Bronchial epithelial cell (primary cell): ENCODE data around the gene INHBB. TPM values are rescaled to one million over a fixed set of nuclear protein-coding genes. Genes with fewer than 3 reads are reported as not detected.

Source experiments
- DNase-seq: peaks from one replicate; pipeline ENCODE4 v3.0.0-alpha.2; 2010; ENCODE audit warnings: low read depth
- FAIRE-seq: peaks from 2 replicates; lab custom pipeline; 2011; peaks lifted over from hg19 to GRCh38; lab: Jason Lieb, UNC
- H3K27me3 ChIP-seq: 2 replicates; pipeline ENCODE4 v1.5.1; 2011; ENCODE audit warnings: low read length; ENCODE audit not compliant: control insufficient read depth, insufficient read depth
- H3K36me3 ChIP-seq: 2 replicates; pipeline ENCODE4 v1.5.1; 2011; ENCODE audit warnings: low read length; ENCODE audit not compliant: control insufficient read depth, insufficient read depth
- H3K4me3 ChIP-seq: 2 replicates; pipeline ENCODE4 v1.5.1; 2011; ENCODE audit warnings: mild to moderate bottlenecking, low read depth, low read length, control low read depth
- total RNA-seq: library from RNA; depleted of rRNA; stranded (reverse); fragments of >200 nt; gene quantifications from 2 replicates; pipeline ENCODE4 v1.2.1, GENCODE V29; 2014
- TF ChIP-seq, protein P1 (sequence below): IDR thresholded peaks from 2 replicates; pipeline ENCODE4 v1.5.1; 2011; ENCODE audit warnings: mild to moderate bottlenecking, moderate library complexity, low read length, control low read depth, inconsistent platforms; ENCODE audit not compliant: insufficient read depth, severe bottlenecking

INHBB gene
- total RNA-seq, 1 donor from 2014 or later = 0.53 TPM

DNA sequence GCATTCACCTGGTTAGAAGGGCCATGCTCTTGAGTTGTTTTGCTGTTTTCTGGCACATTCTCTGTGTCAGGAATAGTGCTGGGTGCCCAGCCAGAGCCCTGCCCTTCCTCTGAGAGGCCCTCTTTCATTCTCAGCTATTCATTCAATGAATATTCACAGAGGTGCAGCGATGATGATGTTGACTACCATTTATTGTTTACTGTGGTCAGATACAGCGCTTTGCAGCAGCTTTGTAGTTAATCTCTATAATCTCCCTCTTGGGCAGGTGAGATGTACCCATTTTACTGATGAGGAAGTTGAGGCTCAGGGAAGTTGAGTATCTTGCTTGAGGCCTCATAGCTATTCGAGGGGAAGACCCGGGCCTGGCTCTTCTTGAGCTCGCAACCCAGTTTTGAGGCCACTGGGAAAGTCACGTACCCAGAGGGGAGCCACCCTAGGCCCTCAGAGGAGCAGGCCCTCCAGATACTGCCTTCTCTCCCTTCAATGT lies 9.9 kb downstream of the INHBB start:
- FAIRE-seq (no peak), DNase-seq (no peak)
- Histone ChIP-seq H3K4me3 (no peak overlapping the region), H3K27me3 (peaks cover 3% of the 10 kb centered on the region), H3K36me3 (no peaks in the 10 kb centered on the region)
- TF ChIP-seq, protein P1, sequence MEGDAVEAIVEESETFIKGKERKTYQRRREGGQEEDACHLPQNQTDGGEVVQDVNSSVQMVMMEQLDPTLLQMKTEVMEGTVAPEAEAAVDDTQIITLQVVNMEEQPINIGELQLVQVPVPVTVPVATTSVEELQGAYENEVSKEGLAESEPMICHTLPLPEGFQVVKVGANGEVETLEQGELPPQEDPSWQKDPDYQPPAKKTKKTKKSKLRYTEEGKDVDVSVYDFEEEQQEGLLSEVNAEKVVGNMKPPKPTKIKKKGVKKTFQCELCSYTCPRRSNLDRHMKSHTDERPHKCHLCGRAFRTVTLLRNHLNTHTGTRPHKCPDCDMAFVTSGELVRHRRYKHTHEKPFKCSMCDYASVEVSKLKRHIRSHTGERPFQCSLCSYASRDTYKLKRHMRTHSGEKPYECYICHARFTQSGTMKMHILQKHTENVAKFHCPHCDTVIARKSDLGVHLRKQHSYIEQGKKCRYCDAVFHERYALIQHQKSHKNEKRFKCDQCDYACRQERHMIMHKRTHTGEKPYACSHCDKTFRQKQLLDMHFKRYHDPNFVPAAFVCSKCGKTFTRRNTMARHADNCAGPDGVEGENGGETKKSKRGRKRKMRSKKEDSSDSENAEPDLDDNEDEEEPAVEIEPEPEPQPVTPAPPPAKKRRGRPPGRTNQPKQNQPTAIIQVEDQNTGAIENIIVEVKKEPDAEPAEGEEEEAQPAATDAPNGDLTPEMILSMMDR = no peak

DNA sequence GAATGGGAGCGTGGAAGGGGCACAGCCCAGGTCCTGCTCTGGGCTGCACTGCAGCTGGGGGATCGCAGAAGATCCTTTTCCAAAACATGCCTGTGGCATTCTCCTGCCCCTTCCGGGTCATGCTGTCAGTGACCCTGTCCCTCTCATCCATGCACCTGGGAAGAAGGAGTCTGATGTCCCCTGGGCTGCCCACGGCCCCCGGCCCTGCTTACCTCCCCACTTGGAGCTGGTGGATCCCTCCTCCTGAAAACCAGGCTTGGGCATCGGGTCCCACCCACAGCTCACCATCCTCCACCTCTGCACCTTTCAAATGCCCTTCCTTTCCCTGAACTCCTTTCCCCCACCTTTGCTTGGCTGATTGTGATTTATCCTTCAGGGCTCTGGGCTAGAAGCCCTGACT lies 11.8 kb downstream of the INHBB start:
- Histone ChIP-seq H3K4me3 (no peak overlapping the region), H3K36me3 (no peaks in the 10 kb centered on the region), H3K27me3 (peaks cover 3% of the 10 kb centered on the region)
- FAIRE-seq = no peak
- DNase-seq = no peak
- TF ChIP-seq, protein P1 = no peak

DNA sequence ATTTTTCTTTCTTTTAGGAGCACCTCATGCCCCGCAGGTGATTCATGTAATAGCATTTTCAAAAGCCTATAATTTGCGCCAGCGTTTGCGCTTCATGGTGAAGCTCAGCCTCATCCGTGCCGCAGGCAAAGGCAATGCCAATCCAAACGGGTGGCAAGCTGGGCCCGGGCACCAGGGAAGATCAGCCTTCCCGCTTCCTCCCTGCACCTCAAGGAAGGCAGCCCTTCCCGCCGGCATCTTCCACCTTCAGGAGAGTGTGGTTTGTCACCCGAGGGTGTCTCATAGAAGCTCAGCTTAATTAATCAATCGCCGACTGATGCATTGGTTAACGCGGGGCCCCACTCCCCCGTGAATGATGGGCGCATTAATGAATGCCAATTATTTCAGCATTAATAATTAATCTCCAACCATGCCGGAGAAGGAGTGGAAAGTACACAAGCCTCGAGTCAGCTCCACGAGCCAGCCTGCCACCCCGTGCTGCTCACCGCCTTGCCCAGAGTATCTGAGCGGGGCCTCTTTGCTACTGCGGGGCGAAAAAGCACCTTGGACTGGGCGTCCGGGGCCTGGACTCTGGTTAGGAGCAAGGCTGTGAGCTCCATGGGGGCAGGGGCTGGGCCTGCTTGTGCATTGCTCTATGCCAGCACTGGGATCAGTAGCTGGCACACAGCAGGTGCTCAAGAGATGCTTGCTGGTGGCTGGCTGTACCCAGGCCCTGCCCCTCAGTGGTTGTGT lies 13.0 kb downstream of the INHBB start:
- DNase-seq (no peak), FAIRE-seq (no peak)
- Histone ChIP-seq H3K4me3 (no peak overlapping the region), H3K27me3 (peaks cover 3% of the 10 kb centered on the region), H3K36me3 (no peaks in the 10 kb centered on the region)
- TF ChIP-seq, protein P1 = no peak

- Histone ChIP-seq H3K36me3 (no peaks in the 10 kb centered on the region), H3K4me3 (no peak overlapping the region), H3K27me3 (peaks cover 5% of the 10 kb centered on the region)
- FAIRE-seq (peak; percentile 58), DNase-seq (peak; percentile 42)
- TF ChIP-seq, protein P1 = no peak
Measured at GRCh38 chr2:120360307-120360855, 14.4 kb downstream of the INHBB start.

GRCh38 chr2:120362926-120363325 lies 17.0 kb downstream of the INHBB start:
- H3K4me3 ChIP-seq = no peak overlapping the region
- DNase-seq (no peak), FAIRE-seq (no peak)
- TF ChIP-seq, protein P1 = no peak
- H3K36me3 ChIP-seq = no peaks in the 10 kb centered on the region
- peaks cover 5% of the 10 kb centered on the region for H3K27me3 ChIP-seq
